Right ventricle myocardium superior (tissue), 1 donor: ENCODE data around the gene LIFR. TPM values are rescaled to one million over a fixed set of nuclear protein-coding genes. Genes with fewer than 3 reads are reported as not detected.

Source experiments
- ATAC-seq: fragments of 200-7000 bp; cut with Tn5 transposase; one replicate; pipeline ENCODE4 v1.9.1; 2020; ENCODE audit warnings: mild to moderate bottlenecking; ENCODE audit not compliant: poor library complexity
- DNase-seq: peaks from one replicate; pipeline ENCODE4 v3.0.0-alpha.2; 2020
- intact Hi-C: fragments of 100-400 bp; cut with DNase I; formaldehyde crosslinking; loops from one replicate; pipeline ENCODE4 v1.11.2; 2022
- microRNA-seq: library from miRNA; unstranded; fragments of <30 nt; microRNA quantifications from one replicate; pipeline ENCODE4 v1.2.0, GENCODE V29; 2020
- total RNA-seq: library from RNA; stranded (reverse); fragmentation: NEBNext Ultra II Directional; extraction: Animal tissue kit (Norgen Biotek cat#: 25700); gene quantifications from one replicate; pipeline ENCODE4 v1.2.1, GENCODE V29; 2021
- donor health status: DM: no; HTN: yes; CAD: no; lungs with severe emphysema.

LIFR gene
- total RNA-seq, 1 donor from 2014 or later, result 53.2 TPM

- DNase-seq (peak; percentile 74), ATAC-seq (peak; percentile 91)
- intact Hi-C loops, result no loop called here
These were observed 123.1 kb downstream of the LIFR start for GRCh38 chr5:38433160-38433861.

DNA sequence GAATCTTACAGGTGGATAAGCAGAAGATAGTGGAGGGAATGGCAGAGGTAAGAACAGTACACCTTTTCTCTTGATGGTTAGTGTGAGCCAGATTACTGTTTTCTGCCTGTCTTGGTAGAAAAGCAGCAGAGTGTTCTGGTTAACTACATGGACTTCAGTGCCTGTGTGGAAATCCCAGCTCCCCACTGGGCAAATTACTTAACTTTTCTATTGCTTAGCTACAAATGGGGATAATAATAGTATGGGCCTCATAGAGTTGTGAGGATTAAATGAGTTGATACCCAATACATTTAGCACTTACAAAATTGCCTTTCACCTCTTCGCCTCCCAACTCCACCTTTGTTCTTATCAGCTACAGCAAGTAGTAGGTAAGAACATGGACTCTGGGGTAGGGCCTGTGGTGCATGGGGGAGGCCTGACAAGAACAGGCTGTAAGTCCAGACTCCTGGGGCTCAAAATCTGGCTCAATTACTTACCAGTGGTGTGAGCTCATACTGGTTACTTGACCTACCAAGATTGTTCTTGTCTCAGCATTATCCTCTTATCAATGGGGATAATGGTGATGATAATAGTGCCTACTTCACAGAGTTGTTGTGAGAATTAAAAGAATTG is 125.1 kb downstream of the LIFR start:
- no peak for ATAC-seq
- intact Hi-C loops, result no loop called here

GRCh38 chr5:38426986-38427950 is 129.2 kb downstream of the LIFR start:
- ATAC-seq, result no peak
- no peak for DNase-seq
- intact Hi-C loops, result no loop called here

More for the DNA sequence above, 125.1 kb downstream of the LIFR start:
- DNase-seq, result no peak

DNA sequence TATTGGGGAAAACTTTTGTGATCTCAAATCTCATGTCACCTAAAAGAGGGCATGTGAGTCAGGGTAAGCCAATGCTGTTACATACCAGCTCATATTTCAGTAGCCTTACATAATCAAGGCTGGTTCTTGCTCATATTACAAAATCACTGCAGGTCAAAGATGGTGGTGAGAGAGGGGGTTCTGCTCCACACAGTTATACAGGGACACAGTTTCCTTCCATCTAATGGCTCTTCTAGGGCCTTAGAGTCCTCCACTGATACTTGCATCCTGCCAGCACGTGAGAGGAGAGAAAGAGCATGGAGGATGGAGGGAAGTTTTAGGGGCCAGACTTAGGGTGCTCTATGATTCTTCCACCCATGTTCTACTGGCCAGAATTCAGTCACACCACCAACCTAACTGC is 130.0 kb downstream of the LIFR start:
- intact Hi-C loops, result no loop called here
- ATAC-seq (no peak), DNase-seq (no peak)

Small RNA genes lying within 50 kb of the gene (microRNA-seq; reads per million reads assigned to microRNA genes)
- not detected for gene MIR3650
